ENCODE data around the gene RSPH6A. TPM values are rescaled to one million over a fixed set of nuclear protein-coding genes. Genes with fewer than 3 reads are reported as not detected.

Gene RSPH6A
- total RNA-seq, 1 experiment from 2014 or later, result 0.55 TPM

DNA sequence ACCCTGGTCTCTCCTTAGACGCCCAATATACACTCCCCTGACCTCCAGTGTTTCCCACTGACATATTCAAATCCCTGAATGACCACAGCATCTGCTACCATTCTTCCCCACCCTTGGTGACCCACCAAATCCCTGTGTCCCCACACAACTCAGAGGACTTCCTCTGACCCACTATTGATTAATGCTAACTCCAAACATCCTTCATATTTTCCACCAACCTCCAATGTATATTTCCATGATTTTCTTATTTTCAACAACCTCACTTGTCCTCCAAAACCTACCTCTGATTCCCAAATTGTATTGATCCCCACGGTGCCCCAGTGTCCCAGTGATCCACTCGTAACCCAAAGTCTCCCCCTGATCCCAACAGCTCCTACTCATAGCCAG is 21.9 kb downstream of the RSPH6A start:
- Histone ChIP-seq H3K23me2 (ENCODE audit: insufficient read length, low read depth, low read length, poor library complexity, severe bottlenecking) (peaks cover 7% of the 10 kb centered on the region), H4K20me1 (ENCODE audit: control insufficient read depth, insufficient read depth, insufficient read length) (no peaks in the 10 kb centered on the region), H3T11ph (ENCODE audit: low read length) (no peak overlapping the region), H3K4me1 (ENCODE audit: insufficient read depth, low read length) (0 out of 2 replicates have a peak, but pooled peaks cover 3% of the 10 kb centered on the region), H2AFZ (ENCODE audit: low read length) (no peak overlapping the region), H2BK5ac (ENCODE audit: insufficient read length, low read length) (no peak overlapping the region), H3K14ac (ENCODE audit: insufficient read depth, low read length) (no peak overlapping the region), H2BK20ac (ENCODE audit: low read depth, low read length, poor library complexity, severe bottlenecking) (no peak overlapping the region), H3K9me3 (ENCODE audit: control insufficient read depth, low read depth, low read length) (no peaks in the 10 kb centered on the region), H3K23ac (ENCODE audit: insufficient read length, low read depth, low read length) (no peak overlapping the region), H3K27ac (ENCODE audit: insufficient read length, low read depth, low read length) (no peak overlapping the region), H4K91ac (ENCODE audit: insufficient read length, low read depth, low read length) (no peak overlapping the region), H4K8ac (replicated peaks; ENCODE audit: insufficient read length, low read depth, low read length) (no peak overlapping the region), H2BK120ac (ENCODE audit: low read depth, low read length, poor library complexity, severe bottlenecking) (no peak overlapping the region), H3K27me3 (ENCODE audit: insufficient read depth, low read length) (no peaks in the 10 kb centered on the region), H2BK12ac (ENCODE audit: insufficient read length, low read depth, low read length) (no peak overlapping the region), H2BK15ac (ENCODE audit: low read depth, low read length) (no peak overlapping the region), H4K5ac (ENCODE audit: insufficient read length, low read depth, low read length) (no peak overlapping the region), H3K4ac (ENCODE audit: low read depth, low read length) (no peak overlapping the region), H2AK5ac (ENCODE audit: insufficient read length, low read length) (no peak overlapping the region), H3K18ac (ENCODE audit: insufficient read length, low read depth, low read length) (no peak overlapping the region), H3K9ac (ENCODE audit: extremely low read depth, insufficient read length, low read length) (no peak overlapping the region), H3K79me1 (ENCODE audit: insufficient read depth, low read depth, low read length, poor library complexity, severe bottlenecking) (peaks cover 8% of the 10 kb centered on the region), H3K56ac (ENCODE audit: insufficient read length, low read depth, low read length) (no peak overlapping the region), H3K4me2 (ENCODE audit: insufficient read depth, insufficient read length, low read length) (no peak overlapping the region), H3K79me2 (ENCODE audit: insufficient read depth, low read length) (0 out of 2 replicates have a peak, but pooled peaks cover 3% of the 10 kb centered on the region)
- peaks cover 20 to 25% of the 10 kb centered on the region in 2 experiments for H3K4me1 Mint-ChIP-seq
- H3K9me3 Mint-ChIP-seq, result peaks cover 0 to 2% of the 10 kb centered on the region in 2 experiments; a peak in 1 of 5 replicates
- H3K27me3 Mint-ChIP-seq (ENCODE audit: low read depth), result peaks cover 22% of the 10 kb centered on the region
- H3K36me3 Mint-ChIP-seq (ENCODE audit: insufficient read depth in 1 of 3, low read depth in 3 of 3), result peaks cover 12 to 27% (median 26%) of the 10 kb centered on the region in 3 experiments
- peak overlapping the region; percentile 9 to 83 (median 73); a peak in 3 of 7 replicates for H3K27ac Mint-ChIP-seq
- DNase-seq, result no peak
- H3K4me3 Mint-ChIP-seq, result peak overlapping the region; percentile 54 to 79
- no CpG with 5 or more reads among the region's 3 CpGs for WGBS (ENCODE audit: extremely low coverage, insufficient read length, low lambda C conversion rate)
- TF ChIP-seq, protein P1, sequence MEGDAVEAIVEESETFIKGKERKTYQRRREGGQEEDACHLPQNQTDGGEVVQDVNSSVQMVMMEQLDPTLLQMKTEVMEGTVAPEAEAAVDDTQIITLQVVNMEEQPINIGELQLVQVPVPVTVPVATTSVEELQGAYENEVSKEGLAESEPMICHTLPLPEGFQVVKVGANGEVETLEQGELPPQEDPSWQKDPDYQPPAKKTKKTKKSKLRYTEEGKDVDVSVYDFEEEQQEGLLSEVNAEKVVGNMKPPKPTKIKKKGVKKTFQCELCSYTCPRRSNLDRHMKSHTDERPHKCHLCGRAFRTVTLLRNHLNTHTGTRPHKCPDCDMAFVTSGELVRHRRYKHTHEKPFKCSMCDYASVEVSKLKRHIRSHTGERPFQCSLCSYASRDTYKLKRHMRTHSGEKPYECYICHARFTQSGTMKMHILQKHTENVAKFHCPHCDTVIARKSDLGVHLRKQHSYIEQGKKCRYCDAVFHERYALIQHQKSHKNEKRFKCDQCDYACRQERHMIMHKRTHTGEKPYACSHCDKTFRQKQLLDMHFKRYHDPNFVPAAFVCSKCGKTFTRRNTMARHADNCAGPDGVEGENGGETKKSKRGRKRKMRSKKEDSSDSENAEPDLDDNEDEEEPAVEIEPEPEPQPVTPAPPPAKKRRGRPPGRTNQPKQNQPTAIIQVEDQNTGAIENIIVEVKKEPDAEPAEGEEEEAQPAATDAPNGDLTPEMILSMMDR (conservative IDR thresholded peaks at IDR 0.05), result no peak

Data from H9 (cell line).